ENCODE measurements around the gene PCMTD2.

GRCh38 chr20:64236137-64237088, 19.1 kb upstream of the PCMTD2 start:
- TF ChIP-seq CTCF (IDR thresholded peaks at IDR 0.05 in 2 of 3, conservative IDR thresholded peaks at IDR 0.05 in 1 of 3; ENCODE audit: control insufficient read depth in 2 of 3, extremely low read depth in 1 of 3, insufficient read depth in 1 of 3, low read depth in 3 of 3, low read length in 3 of 3) (no peak), PKNOX1 (IDR thresholded peaks at IDR 0.05) (no peak), REST (IDR thresholded peaks at IDR 0.05; ENCODE audit: low read depth, low read length) (no peak)

Data from GM12878 (cell line).